Colonic mucosa (tissue), 4 donors: ENCODE results near the gene HTD2. TPM values are rescaled to one million over a fixed set of nuclear protein-coding genes. Genes with fewer than 3 reads are reported as not detected.

Experiments used
- DNase-seq: peaks from one replicate; pipeline ENCODE4 v3.0.0-alpha.2; 2020
- H3K27ac ChIP-seq: fragments of 200-600 bp; one replicate; pipeline ENCODE4 v1.8.0; 2021
- H3K27me3 ChIP-seq: fragments of 200-600 bp; one replicate; pipeline ENCODE4 v1.8.0; 2021
- H3K36me3 ChIP-seq: fragments of 200-600 bp; one replicate; pipeline ENCODE4 v1.8.0; 2021
- H3K4me1 ChIP-seq: fragments of 200-600 bp; one replicate; pipeline ENCODE4 v1.8.0; 2021; ENCODE audit warnings: mild to moderate bottlenecking
- H3K4me3 ChIP-seq: fragments of 200-600 bp; one replicate; pipeline ENCODE4 v1.8.0; 2021
- H3K9ac ChIP-seq, 2 donors: one replicate each; pipeline ENCODE4 v1.7.0; 2013; ENCODE audit warnings: control low read depth in 2 of 2, low read depth in 2 of 2, low read length in 2 of 2
- H3K9me3 ChIP-seq: fragments of 200-600 bp; one replicate; pipeline ENCODE4 v1.8.0; 2021
- CTCF ChIP-seq: fragments of 200-600 bp; IDR thresholded peaks from one replicate; pipeline ENCODE4 v1.8.0; 2022; ENCODE audit warnings: antibody characterized with exemption, mild to moderate bottlenecking
- intact Hi-C: fragments of 100-400 bp; cut with DNase I; formaldehyde crosslinking; loops from one replicate; pipeline ENCODE4 v1.14.1; 2022
- total RNA-seq, 2 donors: library from RNA; stranded (reverse); fragmentation: NEBNext Ultra II Directional in 1 of 2; extraction: Animal tissue kit (Norgen Biotek cat#: 25700) in 1 of 2; gene quantifications; one replicate each; pipeline ENCODE4 v1.2.1, GENCODE V29; 2021
- donor health status: healthy.
- donor health status: DM: no; HTN: no; CAD: no.
- donor health status: DM: no; HTN: no; CAD: no.

The HTD2 gene
- total RNA-seq, 2 donors from 2014 or later, result 9.6 to 13.6 TPM

GRCh38 chr3:58291671-58292338 is 14.5 kb upstream of the HTD2 start:
- DNase-seq, result no peak
- Histone ChIP-seq H3K4me1 (no peaks in the 10 kb centered on the region), H3K27ac (no peak overlapping the region), H3K36me3 (no peaks in the 10 kb centered on the region), H3K9ac (no peak overlapping the region), H3K9me3 (no peaks in the 10 kb centered on the region), H3K27me3 (no peaks in the 10 kb centered on the region), H3K4me3 (no peak overlapping the region)
- no peak for TF ChIP-seq CTCF
- intact Hi-C loops, result no loop called here

GRCh38 chr3:58292866-58293265 is 13.5 kb upstream of the HTD2 start:
- no peak overlapping the region for H3K4me3 ChIP-seq
- H3K9ac ChIP-seq, result no peak overlapping the region
- intact Hi-C loops, result no loop called here
- no peaks in the 10 kb centered on the region for H3K4me1 ChIP-seq
- no peak overlapping the region for H3K27ac ChIP-seq
- no peaks in the 10 kb centered on the region for H3K36me3 ChIP-seq
- no peaks in the 10 kb centered on the region for H3K27me3 ChIP-seq
- DNase-seq, result no peak
- no peaks in the 10 kb centered on the region for H3K9me3 ChIP-seq
- TF ChIP-seq CTCF, result no peak

GRCh38 chr3:58293516-58293915 is 12.8 kb upstream of the HTD2 start:
- intact Hi-C loops, result no loop called here
- TF ChIP-seq CTCF, result no peak
- no peak overlapping the region for H3K27ac ChIP-seq
- DNase-seq, result no peak
- H3K4me3 ChIP-seq, result no peak overlapping the region
- H3K27me3 ChIP-seq, result no peaks in the 10 kb centered on the region
- H3K4me1 ChIP-seq, result no peaks in the 10 kb centered on the region
- no peak overlapping the region for H3K9ac ChIP-seq
- H3K9me3 ChIP-seq, result no peaks in the 10 kb centered on the region
- H3K36me3 ChIP-seq, result no peaks in the 10 kb centered on the region

- intact Hi-C loops, result loop anchor here (2.0 kb wide), 1 partner anchor 55 kb away; no protein-coding TSS in a partner anchor
- no peaks in the 10 kb centered on the region for H3K9me3 ChIP-seq
- no peaks in the 10 kb centered on the region for H3K27me3 ChIP-seq
- no peak overlapping the region for H3K9ac ChIP-seq
- no peak for DNase-seq
- H3K4me1 ChIP-seq, result no peaks in the 10 kb centered on the region
- no peaks in the 10 kb centered on the region for H3K36me3 ChIP-seq
- no peak overlapping the region for H3K4me3 ChIP-seq
- no peak overlapping the region for H3K27ac ChIP-seq
- TF ChIP-seq CTCF, result no peak
Observed at GRCh38 chr3:58296269-58296668, 10.1 kb upstream of the HTD2 start.

GRCh38 chr3:58296843-58297242 is 9.5 kb upstream of the HTD2 start:
- H3K4me3 ChIP-seq, result no peak overlapping the region
- H3K4me1 ChIP-seq, result no peaks in the 10 kb centered on the region
- no peak overlapping the region for H3K27ac ChIP-seq

More at GRCh38 chr3:58296843-58297242, 9.5 kb upstream of the HTD2 start:
- no peak for TF ChIP-seq CTCF
- Histone ChIP-seq H3K9me3 (no peaks in the 10 kb centered on the region), H3K36me3 (no peaks in the 10 kb centered on the region), H3K27me3 (no peaks in the 10 kb centered on the region), H3K9ac (no peak overlapping the region)
- DNase-seq, result no peak
- intact Hi-C loops, result loop anchor here (2.0 kb wide), 1 partner anchor 56 kb away; no protein-coding TSS in a partner anchor
